Endodermal cell (in vitro differentiated cells): ENCODE results near the gene PITPNM3. TPM values are rescaled to one million over a fixed set of nuclear protein-coding genes. Genes with fewer than 3 reads are reported as not detected.
A peak's percentile ranks its signal among the peaks of the same experiment; 100 is the strongest.

Experiments used
- DNase-seq: peaks from one replicate; pipeline ENCODE4 v3.0.0-alpha.2; 2017
- H3K27ac ChIP-seq: 2 replicates; pipeline ENCODE4 v1.5.1; 2013; ENCODE audit warnings: mild to moderate bottlenecking, low read depth, low read length, moderate library complexity
- H3K27me3 ChIP-seq: 2 replicates; pipeline ENCODE4 v1.6.1; 2013; ENCODE audit warnings: mild to moderate bottlenecking, low read length, moderate library complexity; ENCODE audit not compliant: insufficient read depth, control insufficient read depth, poor library complexity, severe bottlenecking
- H3K36me3 ChIP-seq: 2 replicates; pipeline ENCODE4 v1.7.0; 2013; ENCODE audit warnings: mild to moderate bottlenecking, low read length, moderate library complexity; ENCODE audit not compliant: control insufficient read depth, insufficient read depth
- H3K4me1 ChIP-seq: one replicate; pipeline ENCODE4 v1.7.0; 2013; ENCODE audit warnings: low read length; ENCODE audit not compliant: control insufficient read depth, insufficient read depth
- H3K4me3 ChIP-seq: 2 replicates; pipeline ENCODE4 v1.5.1; 2013; ENCODE audit warnings: mild to moderate bottlenecking, low read length, moderate library complexity
- H3K9ac ChIP-seq: 2 replicates; pipeline ENCODE4 v1.6.1; 2013; ENCODE audit warnings: mild to moderate bottlenecking, low read length, moderate library complexity; ENCODE audit not compliant: poor library complexity, severe bottlenecking; ENCODE audit errors: extremely low read depth
- H3K9me3 ChIP-seq: 2 replicates; pipeline ENCODE4 v1.6.1; 2013; ENCODE audit warnings: mild to moderate bottlenecking, low read length, moderate library complexity; ENCODE audit not compliant: control insufficient read depth
- H3K27ac Mint-ChIP-seq: 2 replicates; pipeline ENCODE4 v1.8.0; 2020; ENCODE audit warnings: mixed read lengths
- H3K27me3 Mint-ChIP-seq: 2 replicates; pipeline ENCODE4 v1.8.0; 2021; ENCODE audit warnings: mild to moderate bottlenecking, mixed read lengths; ENCODE audit not compliant: insufficient read depth
- H3K36me3 Mint-ChIP-seq: 2 replicates; pipeline ENCODE4 v1.8.0; 2020; ENCODE audit warnings: low read depth, mixed read lengths
- H3K4me1 Mint-ChIP-seq: 2 replicates; pipeline ENCODE4 v1.8.0; 2020; ENCODE audit warnings: mixed read lengths
- H3K4me3 Mint-ChIP-seq: 2 replicates; pipeline ENCODE4 v1.8.0; 2020; ENCODE audit warnings: mild to moderate bottlenecking, moderate library complexity, mixed read lengths
- H3K9me3 Mint-ChIP-seq: 2 replicates; pipeline ENCODE4 v1.8.0; 2020; ENCODE audit warnings: mild to moderate bottlenecking, mixed read lengths
- CTCF ChIP-seq: fragments of 200-600 bp; sonication (generic); conservative IDR thresholded peaks from 2 replicates; pipeline ENCODE4 v1.5.0; 2021; ENCODE audit warnings: antibody characterized with exemption, mild to moderate bottlenecking
- WGBS, 2 experiments: methylation state at CpG; one replicate each; pipeline versions ENCODE4 v1.1.5 to v1.1.7; 2013; ENCODE audit warnings: missing lambda C conversion rate in 2 of 2, mixed read lengths in 1 of 2; ENCODE audit not compliant: insufficient coverage in 1 of 2, insufficient read length in 1 of 2; 5-methylcytosine and 5-hydroxymethylcytosine counted together
- total RNA-seq, 2 donors: library from RNA; stranded (reverse); fragmentation: NEBNext Ultra II Directional in 1 of 2; extraction: Animal tissue kit (Norgen Biotek cat#: 25700) in 1 of 2; gene quantifications; 2 replicates in 1 of 2; 3 replicates in 1 of 2; pipeline ENCODE4 v1.2.1, GENCODE V29; 2021

The PITPNM3 gene
- total RNA-seq, 2 donors from 2014 or later, result 1.8 to 2.7 TPM

GRCh38 chr17:6541886-6542285 lies 14.5 kb downstream of the PITPNM3 start:
- DNase-seq, result no peak
- Mint-ChIP-seq H3K36me3 (no peaks in the 10 kb centered on the region), H3K4me3 (no peak overlapping the region), H3K27ac (no peak overlapping the region), H3K27me3 (no peaks in the 10 kb centered on the region), H3K9me3 (peaks cover 2% of the 10 kb centered on the region), H3K4me1 (peaks cover 6% of the 10 kb centered on the region)
- Histone ChIP-seq H3K27me3 (no peaks in the 10 kb centered on the region), H3K4me3 (no peak overlapping the region), H3K9ac (no peak overlapping the region), H3K4me1 (no peaks in the 10 kb centered on the region), H3K36me3 (no peaks in the 10 kb centered on the region), H3K9me3 (no peaks in the 10 kb centered on the region), H3K27ac (no peak overlapping the region)
- 83 to 88% methylated on average over 2 to 4 of the region's 4 CpGs for WGBS, 2 experiments
- no peak for TF ChIP-seq CTCF

- 44 to 57% methylated on average over 3 of the region's 3 CpGs for WGBS, 2 experiments
- Mint-ChIP-seq H3K4me1 (peaks cover 6% of the 10 kb centered on the region), H3K36me3 (no peaks in the 10 kb centered on the region), H3K27ac (no peak overlapping the region), H3K4me3 (no peak overlapping the region), H3K9me3 (peaks cover 2% of the 10 kb centered on the region), H3K27me3 (no peaks in the 10 kb centered on the region)
- Histone ChIP-seq H3K27ac (no peak overlapping the region), H3K9me3 (no peaks in the 10 kb centered on the region), H3K4me1 (no peaks in the 10 kb centered on the region), H3K27me3 (no peaks in the 10 kb centered on the region), H3K4me3 (no peak overlapping the region), H3K9ac (no peak overlapping the region), H3K36me3 (no peaks in the 10 kb centered on the region)
- DNase-seq, result peak; percentile 60
- TF ChIP-seq CTCF, result no peak
Observed at GRCh38 chr17:6539871-6540270, 16.5 kb downstream of the PITPNM3 start.

- Mint-ChIP-seq H3K27ac (no peak overlapping the region), H3K27me3 (no peaks in the 10 kb centered on the region)
- TF ChIP-seq CTCF, result no peak
Observed at GRCh38 chr17:6536566-6537065, 19.7 kb downstream of the PITPNM3 start.

More at GRCh38 chr17:6536566-6537065, 19.7 kb downstream of the PITPNM3 start:
- Histone ChIP-seq H3K27ac (no peak overlapping the region), H3K4me3 (no peak overlapping the region), H3K36me3 (no peaks in the 10 kb centered on the region), H3K27me3 (no peaks in the 10 kb centered on the region), H3K9ac (no peak overlapping the region), H3K4me1 (no peaks in the 10 kb centered on the region), H3K9me3 (no peaks in the 10 kb centered on the region)
- H3K4me1 Mint-ChIP-seq, result peaks cover 6% of the 10 kb centered on the region
- 93% methylated on average over 10 of the region's 10 CpGs for WGBS, 2 experiments
- no peaks in the 10 kb centered on the region for H3K36me3 Mint-ChIP-seq
- H3K9me3 Mint-ChIP-seq, result peaks cover 2% of the 10 kb centered on the region
- DNase-seq, result peak; percentile 27
- H3K4me3 Mint-ChIP-seq, result no peak overlapping the region
